ENCODE measurements around the gene RFTN1.
A peak's percentile ranks its signal among the peaks of the same experiment; 100 is the strongest.

RFTN1 gene

DNA sequence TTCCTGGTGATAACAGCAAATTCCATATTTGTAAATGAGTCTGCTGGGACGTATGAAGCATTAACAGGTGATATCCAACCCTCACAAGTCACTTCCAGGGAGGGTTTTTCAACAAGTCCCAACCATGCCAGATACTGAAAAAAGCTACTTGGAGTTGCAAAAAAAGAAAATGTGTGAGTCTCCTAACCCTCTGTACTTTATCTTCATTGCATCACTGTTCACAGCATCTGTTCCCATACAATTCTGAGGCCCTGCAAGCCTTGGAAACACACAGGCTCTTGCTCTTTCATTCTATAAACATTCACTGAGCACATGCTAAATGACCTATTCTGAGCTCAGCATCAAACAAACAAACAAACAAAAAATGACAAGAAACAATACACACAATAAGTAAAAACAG lies 120.8 kb downstream of the RFTN1 start:
- Mint-ChIP-seq H3K27ac (ENCODE audit: low read depth) (no peak overlapping the region), H3K27me3 (no peaks in the 10 kb centered on the region), H3K4me1 (peaks cover 31% of the 10 kb centered on the region), H3K9me3 (no peaks in the 10 kb centered on the region), H3K36me3 (ENCODE audit: insufficient read depth) (peaks cover 7% of the 10 kb centered on the region), H3K4me3 (no peak overlapping the region)
- ATAC-seq (replicated peaks; ENCODE audit: extremely low read depth, poor library complexity, severe bottlenecking) (no peak), DNase-seq (ENCODE audit: low spot score in 2 of 2) (no peak)

DNA sequence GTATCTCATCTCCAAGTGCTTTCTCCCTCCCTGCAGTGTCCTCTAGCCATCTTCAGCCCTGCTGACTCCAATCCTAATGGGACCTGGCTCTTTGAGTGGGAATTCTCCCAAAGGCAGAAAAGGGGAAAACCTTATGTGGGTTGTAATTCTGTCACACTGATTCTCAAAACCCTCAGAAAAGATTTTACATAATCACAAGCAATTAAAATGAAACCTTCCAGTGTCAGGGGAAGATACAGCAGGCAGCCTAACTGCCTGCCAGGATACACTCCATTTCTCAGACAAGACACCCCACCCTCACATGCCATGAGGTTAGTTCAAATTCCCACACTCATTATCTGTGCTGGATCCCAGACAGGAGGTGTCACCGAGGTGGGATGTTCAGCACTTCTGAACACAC lies 121.4 kb downstream of the RFTN1 start:
- Mint-ChIP-seq H3K9me3 (no peaks in the 10 kb centered on the region), H3K4me1 (peaks cover 38% of the 10 kb centered on the region), H3K27me3 (no peaks in the 10 kb centered on the region), H3K4me3 (no peak overlapping the region), H3K36me3 (ENCODE audit: insufficient read depth) (peaks cover 7% of the 10 kb centered on the region), H3K27ac (ENCODE audit: low read depth) (no peak overlapping the region)
- DNase-seq (ENCODE audit: low spot score in 2 of 2) (no peak), ATAC-seq (replicated peaks; ENCODE audit: extremely low read depth, poor library complexity, severe bottlenecking) (no peak)

DNA sequence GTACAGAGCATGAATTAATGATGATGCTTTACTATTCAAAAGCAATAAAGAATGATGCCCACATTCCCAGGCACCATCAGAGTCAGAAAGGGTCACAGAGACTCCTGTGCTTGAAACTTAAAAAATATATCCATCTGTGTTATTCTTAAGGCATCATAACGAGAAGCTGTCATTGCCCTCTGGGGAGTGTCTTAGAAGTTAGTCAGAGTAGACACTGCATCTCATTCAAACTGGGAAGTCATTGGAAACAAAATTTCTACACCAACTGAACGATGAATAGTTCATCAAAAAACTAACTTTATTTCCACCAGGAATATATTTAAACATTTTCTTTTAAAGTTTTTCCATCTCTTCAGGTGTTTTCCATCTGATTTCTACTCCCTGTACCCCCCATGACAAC lies 122.9 kb downstream of the RFTN1 start:
- Mint-ChIP-seq H3K9me3 (no peaks in the 10 kb centered on the region), H3K27me3 (no peaks in the 10 kb centered on the region), H3K27ac (ENCODE audit: low read depth) (no peak overlapping the region), H3K4me3 (no peak overlapping the region), H3K4me1 (peaks cover 38% of the 10 kb centered on the region), H3K36me3 (ENCODE audit: insufficient read depth) (peaks cover 2% of the 10 kb centered on the region)
- ATAC-seq (replicated peaks; ENCODE audit: extremely low read depth, poor library complexity, severe bottlenecking) (no peak), DNase-seq (ENCODE audit: low spot score in 2 of 2) (no peak)

DNA sequence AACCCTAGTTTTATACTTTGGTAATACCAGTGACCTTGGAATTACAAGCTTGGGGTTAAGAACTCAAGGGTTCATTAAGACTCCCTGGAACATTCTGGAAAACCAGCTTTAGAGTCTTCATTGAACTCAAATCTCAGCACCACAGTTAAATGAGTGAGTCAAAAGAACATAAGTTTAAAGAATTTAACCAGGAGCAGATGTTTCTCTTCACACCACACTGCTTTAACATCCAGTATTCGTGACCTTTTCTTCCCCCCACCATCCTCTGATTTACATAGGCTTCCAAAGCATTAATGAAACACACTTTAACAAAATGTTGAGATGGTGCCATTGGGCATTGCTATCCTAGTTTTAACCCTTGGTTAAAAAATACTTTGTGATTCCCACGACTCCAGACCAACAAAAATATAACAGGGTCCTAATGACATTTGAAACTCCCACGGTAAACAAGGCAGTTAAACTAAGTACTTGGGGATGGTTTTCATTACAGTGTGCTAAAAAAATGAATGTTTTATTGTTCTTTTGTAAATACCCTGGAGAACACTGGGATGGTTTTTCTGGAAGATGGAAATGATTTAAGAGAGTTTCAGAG lies 124.6 kb downstream of the RFTN1 start:
- Mint-ChIP-seq H3K4me1 (peaks cover 38% of the 10 kb centered on the region), H3K9me3 (no peaks in the 10 kb centered on the region), H3K4me3 (no peak overlapping the region), H3K36me3 (ENCODE audit: insufficient read depth) (peaks cover 3% of the 10 kb centered on the region), H3K27ac (ENCODE audit: low read depth) (no peak overlapping the region), H3K27me3 (no peaks in the 10 kb centered on the region)
- no peak for ATAC-seq (replicated peaks; ENCODE audit: extremely low read depth, poor library complexity, severe bottlenecking)
- no peak for DNase-seq (ENCODE audit: low spot score in 2 of 2)

DNA sequence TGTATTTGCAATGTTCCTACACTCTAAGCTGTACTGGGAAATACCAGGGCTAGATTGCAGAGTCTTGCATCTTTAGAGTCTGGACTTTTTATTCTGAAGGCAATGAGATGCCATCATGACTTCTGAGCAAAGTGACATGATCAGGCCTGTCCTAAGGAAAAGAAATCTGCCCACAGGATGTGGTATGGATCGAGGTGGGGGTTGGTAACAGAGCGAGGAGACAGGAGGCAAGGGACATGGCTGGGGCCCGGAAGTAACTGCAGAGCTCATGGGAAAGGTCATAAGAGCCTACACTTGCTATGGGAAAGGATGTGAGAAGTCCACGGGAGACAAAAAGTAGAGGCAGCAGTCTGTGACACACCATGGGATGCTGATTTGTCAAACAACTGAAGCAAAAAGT lies 126.9 kb downstream of the RFTN1 start:
- ATAC-seq (replicated peaks; ENCODE audit: extremely low read depth, poor library complexity, severe bottlenecking) (no peak), DNase-seq (ENCODE audit: low spot score in 2 of 2) (no peak)
- Mint-ChIP-seq H3K9me3 (no peaks in the 10 kb centered on the region), H3K4me1 (peaks cover 48% of the 10 kb centered on the region), H3K36me3 (ENCODE audit: insufficient read depth) (peaks cover 5% of the 10 kb centered on the region), H3K27me3 (no peaks in the 10 kb centered on the region), H3K27ac (ENCODE audit: low read depth) (peak overlapping the region; percentile 32), H3K4me3 (no peak overlapping the region)

DNA sequence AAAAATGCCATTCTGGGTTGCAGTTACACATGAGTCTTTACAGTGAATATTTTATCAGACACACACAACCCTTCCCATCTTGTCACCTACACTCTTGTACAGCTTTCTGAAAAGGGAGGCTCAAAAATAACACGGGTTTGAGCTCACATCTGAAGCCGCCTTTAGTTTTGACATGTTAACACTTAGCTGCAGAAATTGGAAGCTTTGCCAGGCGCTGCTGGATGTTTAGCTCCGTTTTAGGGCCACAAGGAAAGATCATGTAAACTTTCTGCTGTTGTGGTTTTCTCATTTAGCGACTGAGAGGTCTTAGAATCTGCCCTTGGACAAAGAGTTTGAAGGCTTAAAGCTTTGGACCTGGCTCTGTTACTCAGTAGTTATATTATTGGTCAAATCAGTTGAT lies 128.3 kb downstream of the RFTN1 start:
- no peaks in the 10 kb centered on the region for H3K9me3 Mint-ChIP-seq
- peaks cover 45% of the 10 kb centered on the region for H3K4me1 Mint-ChIP-seq
- H3K27me3 Mint-ChIP-seq = no peaks in the 10 kb centered on the region
- peaks cover 14% of the 10 kb centered on the region for H3K36me3 Mint-ChIP-seq (ENCODE audit: insufficient read depth)
- H3K27ac Mint-ChIP-seq (ENCODE audit: low read depth) = no peak overlapping the region
- H3K4me3 Mint-ChIP-seq = no peak overlapping the region
- no peak for DNase-seq (ENCODE audit: low spot score in 2 of 2)
- ATAC-seq (replicated peaks; ENCODE audit: extremely low read depth, poor library complexity, severe bottlenecking) = no peak

DNA sequence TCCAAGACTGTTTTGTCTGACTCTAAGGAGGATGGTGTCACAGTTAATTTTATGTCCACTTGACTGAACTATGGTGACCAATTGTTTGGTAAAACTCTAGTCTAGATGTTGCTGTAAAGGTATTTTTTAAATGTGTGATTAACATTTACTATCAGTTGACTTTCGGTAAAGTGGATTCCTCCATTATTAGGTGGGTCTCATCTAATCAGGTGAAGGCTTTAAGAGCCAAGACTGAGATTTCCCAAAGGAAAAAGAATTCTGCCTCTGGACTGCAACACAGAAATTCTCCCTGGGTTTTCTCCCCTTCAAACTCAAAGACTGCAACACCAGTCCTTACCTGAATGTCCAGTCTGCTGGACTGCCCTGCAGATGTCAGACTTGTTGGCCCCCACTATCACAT lies 129.6 kb downstream of the RFTN1 start:
- Mint-ChIP-seq H3K4me1 (peaks cover 40% of the 10 kb centered on the region), H3K27ac (ENCODE audit: low read depth) (no peak overlapping the region), H3K4me3 (no peak overlapping the region), H3K36me3 (ENCODE audit: insufficient read depth) (peaks cover 16% of the 10 kb centered on the region), H3K9me3 (no peaks in the 10 kb centered on the region), H3K27me3 (no peaks in the 10 kb centered on the region)
- DNase-seq (ENCODE audit: low spot score in 2 of 2) (no peak), ATAC-seq (replicated peaks; ENCODE audit: extremely low read depth, poor library complexity, severe bottlenecking) (no peak)

DNA sequence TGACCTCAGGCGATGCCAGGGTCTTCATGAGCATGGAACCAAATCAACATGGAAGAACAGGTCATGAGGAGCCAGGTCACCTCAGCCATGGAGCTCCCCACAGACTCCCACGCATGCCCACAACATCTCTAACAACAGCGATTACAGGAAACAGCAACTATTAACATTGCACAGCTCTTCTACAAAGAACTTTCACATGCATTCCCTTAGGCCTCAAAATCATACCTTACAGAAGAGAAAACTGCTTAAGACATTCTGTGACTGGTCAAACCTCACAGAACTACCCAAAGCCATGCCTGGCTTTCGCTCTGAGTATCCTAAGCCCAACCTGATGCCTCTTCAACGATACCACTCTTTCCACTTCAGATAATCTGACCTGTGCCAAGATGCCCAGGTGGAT lies 130.7 kb downstream of the RFTN1 start:
- Mint-ChIP-seq H3K27me3 (no peaks in the 10 kb centered on the region), H3K4me1 (peaks cover 46% of the 10 kb centered on the region), H3K36me3 (ENCODE audit: insufficient read depth) (peaks cover 16% of the 10 kb centered on the region), H3K4me3 (no peak overlapping the region), H3K27ac (ENCODE audit: low read depth) (peak overlapping the region; percentile 33), H3K9me3 (no peaks in the 10 kb centered on the region)
- ATAC-seq (replicated peaks; ENCODE audit: extremely low read depth, poor library complexity, severe bottlenecking) = no peak
- no peak for DNase-seq (ENCODE audit: low spot score in 2 of 2)

DNA sequence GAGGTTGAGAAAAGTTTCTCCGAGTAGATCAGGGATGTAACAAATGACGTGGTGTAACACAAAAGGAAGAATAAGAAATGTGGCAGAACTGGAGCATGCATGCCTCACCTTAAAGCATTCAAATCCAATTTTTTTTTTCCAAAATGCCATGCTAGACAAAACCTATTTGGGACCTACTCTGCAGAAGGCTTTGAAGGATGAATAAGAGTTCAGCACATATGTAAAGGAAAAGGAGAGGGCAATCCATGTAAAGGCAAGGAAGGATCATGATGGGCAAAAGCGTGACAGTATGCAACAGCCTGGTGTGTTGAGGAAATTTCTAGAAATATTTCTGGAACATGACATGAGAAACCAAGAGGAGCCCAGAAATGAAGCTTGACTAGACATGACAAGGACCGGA lies 132.1 kb downstream of the RFTN1 start:
- no peak overlapping the region for H3K4me3 Mint-ChIP-seq
- H3K4me1 Mint-ChIP-seq = peaks cover 46% of the 10 kb centered on the region
- peaks cover 20% of the 10 kb centered on the region for H3K36me3 Mint-ChIP-seq (ENCODE audit: insufficient read depth)
- H3K27ac Mint-ChIP-seq (ENCODE audit: low read depth) = no peak overlapping the region
- H3K27me3 Mint-ChIP-seq = no peaks in the 10 kb centered on the region
- DNase-seq (ENCODE audit: low spot score in 2 of 2) (no peak), ATAC-seq (replicated peaks; ENCODE audit: extremely low read depth, poor library complexity, severe bottlenecking) (no peak)
- H3K9me3 Mint-ChIP-seq = no peaks in the 10 kb centered on the region

DNA sequence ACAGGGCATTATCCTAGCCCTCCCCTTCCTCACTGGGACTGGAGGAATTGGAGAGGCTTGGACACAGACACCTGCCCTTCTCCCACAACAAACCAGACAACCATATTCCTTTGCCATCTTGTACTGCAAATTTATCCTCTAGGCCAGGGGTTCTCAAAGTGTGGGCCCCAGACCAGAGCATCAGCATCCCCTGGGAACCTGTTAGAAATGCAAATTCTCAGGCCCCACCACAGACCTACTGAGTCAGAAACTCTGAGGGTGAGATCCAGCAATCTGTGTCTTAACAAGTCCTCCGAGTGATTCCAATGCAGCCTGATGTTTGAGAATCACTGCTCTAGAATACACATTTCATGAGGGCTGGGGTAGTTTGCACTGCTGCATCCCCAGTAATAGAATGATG lies 133.1 kb downstream of the RFTN1 start:
- Mint-ChIP-seq H3K27me3 (no peaks in the 10 kb centered on the region), H3K4me3 (no peak overlapping the region), H3K9me3 (no peaks in the 10 kb centered on the region), H3K4me1 (peaks cover 52% of the 10 kb centered on the region), H3K36me3 (ENCODE audit: insufficient read depth) (peaks cover 19% of the 10 kb centered on the region), H3K27ac (ENCODE audit: low read depth) (no peak overlapping the region)
- no peak for ATAC-seq (replicated peaks; ENCODE audit: extremely low read depth, poor library complexity, severe bottlenecking)
- DNase-seq (ENCODE audit: low spot score in 2 of 2) = no peak

DNA sequence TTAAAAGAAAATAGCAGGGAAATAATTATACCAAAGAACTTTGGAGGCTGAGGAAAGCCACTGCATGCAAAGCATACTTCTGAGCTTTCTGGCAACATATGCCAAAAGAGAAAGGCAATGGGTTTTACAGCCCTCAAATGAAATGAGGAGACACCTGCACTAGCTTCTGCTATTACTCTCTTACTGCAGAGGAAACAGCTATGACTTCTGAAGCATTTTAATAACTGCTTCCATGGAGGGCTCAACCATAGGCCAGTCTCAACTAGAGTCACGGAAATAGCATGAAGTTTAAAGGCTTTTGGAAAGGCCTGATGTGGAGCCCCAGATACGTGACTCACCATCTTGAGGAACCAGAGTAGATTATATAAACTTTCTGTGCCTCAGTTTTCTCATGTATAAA lies 133.7 kb downstream of the RFTN1 start:
- ATAC-seq (replicated peaks; ENCODE audit: extremely low read depth, poor library complexity, severe bottlenecking) = no peak
- peaks cover 58% of the 10 kb centered on the region for H3K4me1 Mint-ChIP-seq
- no peaks in the 10 kb centered on the region for H3K9me3 Mint-ChIP-seq
- no peaks in the 10 kb centered on the region for H3K27me3 Mint-ChIP-seq
- no peak overlapping the region for H3K27ac Mint-ChIP-seq (ENCODE audit: low read depth)
- no peak for DNase-seq (ENCODE audit: low spot score in 2 of 2)
- peaks cover 19% of the 10 kb centered on the region for H3K36me3 Mint-ChIP-seq (ENCODE audit: insufficient read depth)
- H3K4me3 Mint-ChIP-seq = no peak overlapping the region

DNA sequence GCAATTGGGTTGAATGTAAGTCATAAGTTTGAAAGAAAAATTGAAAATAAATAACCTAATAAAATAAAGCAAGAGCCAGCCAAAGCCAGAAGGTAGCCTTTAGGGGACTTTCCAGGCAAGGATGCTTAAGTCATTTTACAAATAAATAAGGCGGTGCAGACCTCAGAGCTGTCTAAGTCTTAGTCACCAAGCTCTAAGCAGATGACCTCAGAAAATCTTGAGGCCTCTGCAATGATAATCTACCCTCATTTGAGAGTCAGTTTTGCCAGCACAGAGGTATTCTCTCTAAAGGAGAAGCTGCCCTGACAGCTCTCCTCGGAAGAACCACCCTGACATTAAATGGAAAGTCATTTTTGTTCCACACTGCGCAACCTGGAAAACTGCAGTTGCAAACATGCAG lies 134.6 kb downstream of the RFTN1 start:
- Mint-ChIP-seq H3K4me3 (peak overlapping the region; percentile 64), H3K36me3 (ENCODE audit: insufficient read depth) (peaks cover 24% of the 10 kb centered on the region)

DNA sequence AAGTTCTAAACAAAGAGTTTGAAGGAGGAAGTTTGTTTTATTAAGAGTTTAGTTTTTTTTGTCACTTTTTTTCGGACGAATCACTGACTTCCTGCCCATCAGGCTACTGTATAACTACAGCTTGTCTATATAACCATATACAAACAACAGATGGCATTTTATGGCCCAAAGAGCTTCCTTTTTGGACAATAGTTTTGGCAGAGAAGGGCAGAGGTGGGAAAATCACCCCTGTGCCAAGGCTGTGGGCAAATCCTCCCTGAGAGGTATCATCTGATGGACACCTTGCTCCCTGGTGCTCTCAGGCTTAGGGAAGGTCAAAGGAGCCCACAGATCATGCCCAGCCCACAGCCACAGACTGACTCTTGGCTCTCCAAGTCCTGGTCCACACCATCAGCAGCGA lies 135.1 kb downstream of the RFTN1 start:
- DNase-seq (ENCODE audit: low spot score in 2 of 2) = no peak
- no peaks in the 10 kb centered on the region for H3K9me3 Mint-ChIP-seq
- H3K27ac Mint-ChIP-seq (ENCODE audit: low read depth) = peak overlapping the region; percentile 85
- peak overlapping the region; percentile 64 for H3K4me3 Mint-ChIP-seq
- no peaks in the 10 kb centered on the region for H3K27me3 Mint-ChIP-seq
- H3K36me3 Mint-ChIP-seq (ENCODE audit: insufficient read depth) = peaks cover 24% of the 10 kb centered on the region
- ATAC-seq (replicated peaks; ENCODE audit: extremely low read depth, poor library complexity, severe bottlenecking) = no peak
- peaks cover 69% of the 10 kb centered on the region for H3K4me1 Mint-ChIP-seq

More for the DNA sequence above, 134.6 kb downstream of the RFTN1 start:
- H3K9me3 Mint-ChIP-seq = no peaks in the 10 kb centered on the region
- no peak for DNase-seq (ENCODE audit: low spot score in 2 of 2)
- peaks cover 68% of the 10 kb centered on the region for H3K4me1 Mint-ChIP-seq
- peak; percentile 50 for ATAC-seq (replicated peaks; ENCODE audit: extremely low read depth, poor library complexity, severe bottlenecking)
- no peaks in the 10 kb centered on the region for H3K27me3 Mint-ChIP-seq
- H3K27ac Mint-ChIP-seq (ENCODE audit: low read depth) = peak overlapping the region; percentile 85
